B cell (primary cell): ENCODE data around the gene RREB1. TPM values are rescaled to one million over a fixed set of nuclear protein-coding genes. Genes with fewer than 3 reads are reported as not detected.
A peak's percentile ranks its signal among the peaks of the same experiment; 100 is the strongest.
"Not testable (repeated sequence)": the region's sequence is repeated elsewhere in the genome, so short reads cannot be mapped to it uniquely, and the experiment has no call there.

Experiments
- ATAC-seq: fragments of 200-7000 bp; cut with Tn5 transposase; one replicate; pipeline ENCODE4 v1.10.0; 2021; ENCODE audit warnings: low read depth, mild to moderate bottlenecking, moderate number of reproducible peaks, moderate library complexity
- CTCF ChIA-PET: fragments of 350-600 bp; sonication (Branson Sonifier 250); formaldehyde crosslinking; loops from one replicate; lab custom pipeline; 2021; ENCODE audit warnings: antibody characterized with exemption, inconsistent platforms; lab: Charles Lee
- POLR2A ChIA-PET: fragments of 350-600 bp; sonication (Branson Sonifier 250); formaldehyde crosslinking; loops from one replicate; lab custom pipeline; 2021; ENCODE audit warnings: antibody characterized with exemption; lab: Charles Lee
- DNase-seq: peaks from one replicate; pipeline ENCODE4 v3.0.0; 2013
- H2AFZ ChIP-seq: 2 replicates; pipeline ENCODE4 v1.6.1; 2012; ENCODE audit warnings: mild to moderate bottlenecking, low read depth, low read length; ENCODE audit not compliant: insufficient read depth, poor library complexity, severe bottlenecking
- H3K27ac ChIP-seq, 2 donors: 1 replicate in 1 of 2; 2 replicates in 1 of 2; pipeline ENCODE4 v1.5.1; 2012 to 2013; ENCODE audit warnings: low read length in 2 of 2, mild to moderate bottlenecking in 2 of 2, moderate library complexity in 1 of 2
- H3K27me3 ChIP-seq, 4 experiments: fragments of 200-600 bp in 1 of 4; sonication (generic) in 1 of 4; replicated peaks in 1 of 4; 1 replicate in 2 of 4; 2 replicates in 2 of 4; pipeline versions ENCODE4 v1.6.1 to v1.7.0; 2013 to 2016; ENCODE audit warnings: low read length in 3 of 4, mild to moderate bottlenecking in 2 of 4, mixed read lengths in 1 of 4, moderate library complexity in 1 of 4; ENCODE audit not compliant: insufficient read depth in 4 of 4, control insufficient read depth in 3 of 4; ENCODE audit errors: control extremely low read depth in 1 of 4
- H3K36me3 ChIP-seq, 2 experiments: replicated peaks in 1 of 2; 1 replicate in 1 of 2; 2 replicates in 1 of 2; pipeline versions ENCODE4 v1.6.1 to v1.7.1; 2013; ENCODE audit warnings: low read length in 1 of 2; ENCODE audit not compliant: insufficient read depth in 2 of 2, control insufficient read depth in 1 of 2; ENCODE audit errors: control extremely low read depth in 1 of 2, extremely low read depth in 1 of 2
- H3K4me1 ChIP-seq, 2 donors: fragments of 200-600 bp in 1 of 2; sonication (generic) in 1 of 2; 1 replicate in 1 of 2; 2 replicates in 1 of 2; pipeline versions ENCODE4 v1.5.1 to v1.6.1; 2013 to 2017; ENCODE audit warnings: low read length in 2 of 2; ENCODE audit not compliant: control insufficient read depth in 2 of 2, insufficient read depth in 2 of 2
- H3K4me2 ChIP-seq: replicated peaks from 2 replicates; pipeline ENCODE3; 2012; ENCODE audit warnings: mild to moderate bottlenecking, low read depth, low read length; ENCODE audit not compliant: poor library complexity, severe bottlenecking
- H3K4me3 ChIP-seq, 5 experiments: fragments of 200-600 bp in 1 of 5; sonication (generic) in 1 of 5; 1 replicate in 3 of 5; 2 replicates in 2 of 5; pipeline versions ENCODE4 v1.5.1 to v1.7.0; 2011 to 2016; ENCODE audit warnings: low read length in 4 of 5, mild to moderate bottlenecking in 4 of 5, low read depth in 2 of 5, control low read depth in 1 of 5, moderate library complexity in 1 of 5; ENCODE audit not compliant: insufficient read depth in 1 of 5; ENCODE audit errors: control extremely low read depth in 1 of 5, extremely low read depth in 1 of 5
- H3K79me2 ChIP-seq: fragments of 200-600 bp; sonication (generic); one replicate; pipeline ENCODE4 v1.6.0; 2016; ENCODE audit warnings: low read length; ENCODE audit not compliant: control insufficient read depth, insufficient read depth
- H3K9ac ChIP-seq: fragments of 200-600 bp; sonication (generic); 2 replicates; pipeline ENCODE4 v1.6.1; 2017; ENCODE audit warnings: mild to moderate bottlenecking, low read length, moderate library complexity
- H3K9me3 ChIP-seq, 3 donors: one replicate each; pipeline versions ENCODE4 v1.6.1 to v1.7.1; 2013; ENCODE audit warnings: low read length in 2 of 3; ENCODE audit not compliant: control insufficient read depth in 2 of 3, insufficient read depth in 1 of 3; ENCODE audit errors: control extremely low read depth in 1 of 3
- H4K20me1 ChIP-seq: 2 replicates; pipeline ENCODE4 v1.6.0; 2012; ENCODE audit warnings: mild to moderate bottlenecking, low read length; ENCODE audit not compliant: insufficient read depth, control insufficient read depth, poor library complexity, severe bottlenecking
- H3K27ac Mint-ChIP-seq: one replicate; pipeline ENCODE4 v1.8.0; 2021; ENCODE audit warnings: mixed read lengths
- H3K27me3 Mint-ChIP-seq: one replicate; pipeline ENCODE4 v1.8.0; 2021; ENCODE audit warnings: mixed read lengths
- H3K4me1 Mint-ChIP-seq: one replicate; pipeline ENCODE4 v1.8.0; 2021; ENCODE audit warnings: mixed read lengths
- H3K4me3 Mint-ChIP-seq: one replicate; pipeline ENCODE4 v1.8.0; 2021; ENCODE audit warnings: mixed read lengths
- H3K9me3 Mint-ChIP-seq: one replicate; pipeline ENCODE4 v1.8.0; 2022; ENCODE audit warnings: mixed read lengths; ENCODE audit not compliant: insufficient read depth
- EZH2 ChIP-seq: IDR thresholded peaks from 2 replicates; pipeline ENCODE4 v1.6.1; 2012; ENCODE audit warnings: borderline replicate concordance, low read depth, mild to moderate bottlenecking, moderate library complexity, low read length; ENCODE audit not compliant: insufficient read depth, poor library complexity, severe bottlenecking
- WGBS: methylation state at CpG from one replicate; pipeline ENCODE4 v1.1.5; 2013; ENCODE audit warnings: missing lambda C conversion rate; ENCODE audit not compliant: insufficient coverage; 5-methylcytosine and 5-hydroxymethylcytosine counted together
- intact Hi-C: fragments of 100-400 bp; cut with micrococcal nuclease; formaldehyde crosslinking; loops from one replicate; pipeline ENCODE4 v1.10.0; 2022
- polyA plus RNA-seq: library from polyadenylated mRNA; depleted of rRNA; stranded (reverse); fragments of >200 nt; gene quantifications from 2 replicates; pipeline ENCODE4 v1.2.3, GENCODE V29; 2012
- total RNA-seq, 2 donors: library from RNA; stranded (reverse); fragments of 120-200 nt in 1 of 2; gene quantifications; 1 replicate in 1 of 2; 2 replicates in 1 of 2; pipeline versions ENCODE4 v1.2.3 to v1.2.4, GENCODE V29; 2013 to 2022
- TF ChIP-seq, protein P1 (sequence below): fragments of 200-600 bp; IDR thresholded peaks from one replicate; pipeline ENCODE4 v1.8.0; 2022; ENCODE audit warnings: antibody characterized with exemption, mild to moderate bottlenecking

RREB1 gene
- total and polyA plus RNA-seq, 2 donors (not counting 1 experiment from before 2014, with no cell fraction given): 10.4 to 58.6 TPM

DNA sequence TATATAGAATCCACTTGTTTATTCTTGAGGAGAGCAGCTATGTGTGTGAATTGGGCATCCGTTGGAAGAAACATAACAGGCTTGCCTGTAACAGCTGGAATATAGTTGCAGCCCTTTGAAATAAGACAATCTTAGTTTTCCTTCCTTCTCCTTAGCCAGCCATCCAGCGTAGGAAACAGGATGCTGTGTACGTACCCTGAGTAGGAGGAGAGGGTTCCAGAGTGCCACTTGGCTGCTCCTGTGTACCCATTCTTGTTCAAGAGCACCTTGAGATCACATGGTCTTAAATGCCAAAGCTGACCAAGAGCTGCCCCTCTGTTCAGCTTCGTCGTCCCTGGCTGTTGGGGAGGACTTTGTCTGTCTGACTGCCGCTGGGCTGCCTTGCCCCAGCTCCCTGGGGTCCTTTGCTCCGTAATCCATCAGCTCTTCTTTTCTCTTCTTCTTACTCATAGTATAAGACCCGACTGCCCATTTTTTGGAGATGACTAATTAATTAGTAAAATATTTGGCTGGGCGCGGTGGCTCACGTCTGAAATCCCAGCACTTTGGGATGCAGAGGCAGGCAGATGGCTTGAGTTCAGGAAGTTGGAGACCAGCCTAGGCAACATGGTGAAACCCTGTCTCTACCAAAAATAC lies 49.0 kb downstream of the RREB1 start:
- no peak for TF ChIP-seq EZH2
- TF ChIP-seq, protein P1, sequence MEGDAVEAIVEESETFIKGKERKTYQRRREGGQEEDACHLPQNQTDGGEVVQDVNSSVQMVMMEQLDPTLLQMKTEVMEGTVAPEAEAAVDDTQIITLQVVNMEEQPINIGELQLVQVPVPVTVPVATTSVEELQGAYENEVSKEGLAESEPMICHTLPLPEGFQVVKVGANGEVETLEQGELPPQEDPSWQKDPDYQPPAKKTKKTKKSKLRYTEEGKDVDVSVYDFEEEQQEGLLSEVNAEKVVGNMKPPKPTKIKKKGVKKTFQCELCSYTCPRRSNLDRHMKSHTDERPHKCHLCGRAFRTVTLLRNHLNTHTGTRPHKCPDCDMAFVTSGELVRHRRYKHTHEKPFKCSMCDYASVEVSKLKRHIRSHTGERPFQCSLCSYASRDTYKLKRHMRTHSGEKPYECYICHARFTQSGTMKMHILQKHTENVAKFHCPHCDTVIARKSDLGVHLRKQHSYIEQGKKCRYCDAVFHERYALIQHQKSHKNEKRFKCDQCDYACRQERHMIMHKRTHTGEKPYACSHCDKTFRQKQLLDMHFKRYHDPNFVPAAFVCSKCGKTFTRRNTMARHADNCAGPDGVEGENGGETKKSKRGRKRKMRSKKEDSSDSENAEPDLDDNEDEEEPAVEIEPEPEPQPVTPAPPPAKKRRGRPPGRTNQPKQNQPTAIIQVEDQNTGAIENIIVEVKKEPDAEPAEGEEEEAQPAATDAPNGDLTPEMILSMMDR: no peak
- Histone ChIP-seq H3K27ac (peak overlapping the region; percentile 35 to 90), H3K27me3 (no peaks in the 10 kb centered on the region), H3K9ac (peak overlapping the region; percentile 41), H3K4me3 (peak overlapping the region in 1 of 5 experiments; percentile 38), H3K4me1 (peaks cover 50 to 51% of the 10 kb centered on the region in 2 donors), H2AFZ (no peak overlapping the region), H3K79me2 (peaks cover 96% of the 10 kb centered on the region), H3K9me3 (no peaks in the 10 kb centered on the region), H3K4me2 (peak overlapping the region; percentile 73), H4K20me1 (peaks cover 64% of the 10 kb centered on the region), H3K36me3 (no peaks in the 10 kb centered on the region)
- H3K4me1 Mint-ChIP-seq: peaks cover 81% of the 10 kb centered on the region
- no peaks in the 10 kb centered on the region for H3K9me3 Mint-ChIP-seq
- 67% methylated on average over 3 of the region's 11 CpGs for WGBS
- DNase-seq: no peak
- no peak for ATAC-seq
- H3K27me3 Mint-ChIP-seq: no peaks in the 10 kb centered on the region
- POLR2A ChIA-PET: interaction anchor here (0.6 to 0.7 kb wide), 2 partner anchors 49 to 414 kb away, joined by 4 to 15 read pairs; partner anchors contain the start of gene RREB1
- intact Hi-C loops: loop anchor here (5.0 kb wide), 1 partner anchor 36 kb away; no protein-coding TSS in a partner anchor
- H3K4me3 Mint-ChIP-seq: peak overlapping the region; percentile 59
- peak overlapping the region; percentile 69 for H3K27ac Mint-ChIP-seq
- CTCF ChIA-PET: interaction anchor here (0.5 to 3.8 kb wide), 4 partner anchors 9 to 435 kb away, joined by 3 to 17 read pairs (median 4); no protein-coding TSS in a partner anchor

GRCh38 chr6:7157307-7157706 lies 49.5 kb downstream of the RREB1 start:
- H3K4me2 ChIP-seq, H3K27me3 Mint-ChIP-seq, H3K9ac ChIP-seq, H3K27ac ChIP-seq, H3K27ac Mint-ChIP-seq, H3K27me3 ChIP-seq, H3K4me3 ChIP-seq, ATAC-seq, DNase-seq, CTCF ChIA-PET, H3K9me3 ChIP-seq, H2AFZ ChIP-seq, H3K36me3 ChIP-seq, H3K9me3 Mint-ChIP-seq: not testable (repeated sequence)
- peaks cover 70% of the 10 kb centered on the region for H4K20me1 ChIP-seq
- peaks cover 100% of the 10 kb centered on the region for H3K79me2 ChIP-seq
- intact Hi-C loops: loop anchor here (5.0 kb wide), 1 partner anchor 35 kb away; no protein-coding TSS in a partner anchor
- POLR2A ChIA-PET: interaction anchor here (0.6 to 0.7 kb wide), 2 partner anchors 26 to 415 kb away, joined by 3 to 15 read pairs; no protein-coding TSS in a partner anchor
- 92% methylated on average over 6 of the region's 7 CpGs for WGBS
- Mint-ChIP-seq H3K4me3 (peak overlapping the region; percentile 35), H3K4me1 (peaks cover 77% of the 10 kb centered on the region)
- peaks cover 50 to 51% of the 10 kb centered on the region in 2 donors for H3K4me1 ChIP-seq
